HG02970 (cell line): ENCODE data around the gene ETV7.

Experiments used
- ATAC-seq: cut with Tn5 transposase; IDR thresholded peaks from one replicate; pipeline ENCODE4 v1.9.1; 2021; ENCODE audit warnings: mild to moderate bottlenecking, moderate library complexity, moderate number of reproducible peaks; ENCODE audit not compliant: unreplicated experiment, low FRiP score

ETV7 gene

GRCh38 chr6:36327919-36328236, 59.6 kb downstream of the ETV7 start:
- no peak for ATAC-seq

- ATAC-seq: no peak
Measured at GRCh38 chr6:36327226-36327918, 60.1 kb downstream of the ETV7 start.

- no peak for ATAC-seq
Measured at GRCh38 chr6:36326356-36326995, 61.0 kb downstream of the ETV7 start.

GRCh38 chr6:36324715-36325114, 62.8 kb downstream of the ETV7 start:
- no peak for ATAC-seq

- no peak for ATAC-seq
Measured at GRCh38 chr6:36324191-36324590, 63.3 kb downstream of the ETV7 start.

GRCh38 chr6:36323062-36323461, 64.4 kb downstream of the ETV7 start:
- no peak for ATAC-seq

- ATAC-seq: no peak
Measured at GRCh38 chr6:36322591-36322990, 64.9 kb downstream of the ETV7 start.

GRCh38 chr6:36320475-36320874, 67.0 kb downstream of the ETV7 start:
- ATAC-seq: no peak

GRCh38 chr6:36319821-36320220, 67.6 kb downstream of the ETV7 start:
- no peak for ATAC-seq

GRCh38 chr6:36319436-36319762, 68.1 kb downstream of the ETV7 start:
- ATAC-seq: no peak

GRCh38 chr6:36318690-36319435, 68.6 kb downstream of the ETV7 start:
- no peak for ATAC-seq

- ATAC-seq: no peak
Measured at GRCh38 chr6:36317623-36318022, 69.8 kb downstream of the ETV7 start.
